Peyer's patch (tissue), 4 donors: ENCODE results near the gene STK39. TPM values are rescaled to one million over a fixed set of nuclear protein-coding genes. Genes with fewer than 3 reads are reported as not detected.

Source experiments
- DNase-seq, 3 donors: peaks; one replicate each; pipeline ENCODE4 v3.0.0-alpha.2; 2017 to 2019
- H3K27ac ChIP-seq, 4 donors: fragments of 200-600 bp; sonication (generic); one replicate each; pipeline ENCODE4 v1.5.1; 2016 to 2019
- H3K27me3 ChIP-seq, 2 donors: fragments of 200-600 bp; sonication (generic); one replicate each; pipeline ENCODE4 v1.5.1; 2019
- H3K36me3 ChIP-seq, 3 donors: fragments of 200-600 bp; sonication (generic); one replicate each; pipeline ENCODE4 v1.5.1; 2016 to 2019
- H3K4me1 ChIP-seq, 4 donors: fragments of 200-600 bp; sonication (generic); one replicate each; pipeline ENCODE4 v1.5.1; 2016 to 2019
- H3K4me3 ChIP-seq, 4 donors: fragments of 200-600 bp; sonication (generic); 1 replicate in 3 of 4; 2 replicates in 1 of 4; pipeline ENCODE4 v1.5.1; 2016 to 2019; ENCODE audit warnings: mild to moderate bottlenecking in 1 of 4
- H3K9me3 ChIP-seq, 4 donors: fragments of 200-600 bp; sonication (generic); one replicate each; pipeline ENCODE4 v1.5.1; 2016 to 2019; ENCODE audit warnings: mild to moderate bottlenecking in 1 of 4
- CTCF ChIP-seq, 6 experiments: fragments of 450-650 bp in 4 of 6; fragments of 200-600 bp in 2 of 6; sonication (generic) in 1 of 6; IDR thresholded peaks; one replicate each; pipeline ENCODE4 v1.5.1; 2017 to 2019; ENCODE audit warnings: antibody characterized with exemption in 6 of 6, mild to moderate bottlenecking in 3 of 6, moderate library complexity in 1 of 6
- POLR2A ChIP-seq, 2 donors: fragments of 450-650 bp; IDR thresholded peaks; one replicate each; pipeline ENCODE4 v1.5.1; 2017; ENCODE audit warnings: antibody characterized with exemption in 2 of 2, mild to moderate bottlenecking in 2 of 2, moderate library complexity in 2 of 2
- total RNA-seq, 4 donors: library from RNA; depleted of rRNA; stranded (reverse); fragments of >200 nt; gene quantifications; one replicate each; pipeline ENCODE4 v1.1.0, GENCODE V29; 2016

Gene STK39
- total RNA-seq, 4 donors from 2014 or later: 39.6 to 55.9 (median 51.0) TPM

DNA sequence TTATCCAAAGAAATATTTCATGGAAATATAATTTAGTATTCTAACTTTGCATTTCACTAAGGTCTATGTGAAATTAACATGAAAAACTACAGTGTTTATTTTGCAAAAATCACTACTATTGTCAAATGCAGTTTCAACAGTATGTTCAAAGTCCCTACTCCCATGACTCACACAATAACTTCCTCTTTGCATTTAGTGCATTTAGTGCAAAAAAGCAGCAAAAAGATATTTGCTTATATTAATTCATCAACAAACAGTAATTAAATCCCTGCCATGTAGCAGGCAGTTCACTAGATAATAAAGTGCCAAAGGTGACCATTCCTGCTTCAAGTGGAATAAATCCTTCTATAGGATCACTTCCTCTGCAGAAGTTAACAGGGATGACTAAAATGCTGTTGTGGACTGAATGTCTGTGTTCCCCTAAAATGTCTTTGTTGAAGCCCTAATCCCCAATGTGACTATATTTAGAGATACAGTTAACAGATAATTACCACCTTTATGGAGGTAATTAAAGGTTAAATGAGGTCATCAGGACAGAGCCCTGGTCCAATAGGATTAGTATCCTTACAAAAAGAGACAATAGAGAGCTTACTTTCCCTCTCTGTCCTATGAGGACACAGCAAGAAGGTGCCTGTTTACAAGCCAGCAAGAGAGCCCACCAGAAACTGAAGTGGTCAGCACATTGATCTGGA is 61.7 kb downstream of the STK39 start:
- Histone ChIP-seq H3K9me3 (no peaks in the 10 kb centered on the region), H3K27me3 (no peaks in the 10 kb centered on the region), H3K27ac (peak overlapping the region in 2 of 4 donors; percentile 15 to 18), H3K4me1 (peaks cover 0 to 52% (median 3%) of the 10 kb centered on the region in 4 donors), H3K36me3 (no peaks in the 10 kb centered on the region), H3K4me3 (no peak overlapping the region)
- TF ChIP-seq CTCF (IDR thresholded peaks at IDR 0.05): no peak
- no peak for TF ChIP-seq POLR2A (IDR thresholded peaks at IDR 0.05)
- DNase-seq: no peak

DNA sequence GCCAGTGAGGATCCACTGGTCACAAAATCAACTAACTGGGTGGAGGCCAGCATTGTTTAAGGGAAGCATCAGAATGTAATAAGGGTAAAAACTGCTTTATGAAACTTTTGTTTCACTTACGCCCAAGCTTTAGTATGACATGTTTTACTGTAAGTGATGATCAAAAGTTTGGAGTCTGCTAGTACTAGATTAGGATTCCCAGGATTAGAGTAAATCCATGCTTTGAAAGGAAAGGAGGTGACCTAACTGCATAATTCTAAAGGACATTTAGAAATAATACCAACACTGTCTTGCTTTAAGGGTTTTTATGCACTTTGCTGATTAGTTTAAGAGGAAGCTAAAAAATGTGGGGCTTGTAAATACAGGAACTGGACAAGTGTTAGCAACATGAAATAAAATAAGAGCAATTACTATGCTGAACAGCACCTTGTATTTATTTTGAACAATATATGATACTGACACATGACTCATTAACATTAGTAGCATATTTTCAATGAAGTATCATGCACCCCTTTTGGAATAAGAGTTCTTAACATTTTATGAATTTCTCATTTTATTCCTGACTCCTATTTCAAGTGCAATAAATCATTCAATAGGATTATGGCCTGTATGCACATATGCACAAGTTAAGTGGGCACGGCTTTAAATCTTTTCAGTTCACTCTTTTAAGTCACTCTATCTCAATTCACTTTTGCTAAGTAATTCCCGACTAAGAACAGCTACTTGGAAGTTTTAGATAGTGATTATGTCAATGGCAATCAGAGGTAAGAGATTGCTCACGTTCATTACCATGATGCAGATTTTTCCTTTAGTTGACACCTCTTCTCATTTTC is 62.5 kb downstream of the STK39 start:
- no peak overlapping the region for H3K27ac ChIP-seq

GRCh38 chr2:168183308-168183997 is 63.9 kb downstream of the STK39 start:
- peaks cover 0 to 40% (median 1%) of the 10 kb centered on the region in 4 donors for H3K4me1 ChIP-seq
- no peak overlapping the region for H3K27ac ChIP-seq
- H3K36me3 ChIP-seq: no peaks in the 10 kb centered on the region
- H3K9me3 ChIP-seq: no peaks in the 10 kb centered on the region
- no peak for DNase-seq
- TF ChIP-seq POLR2A (IDR thresholded peaks at IDR 0.05): no peak
- TF ChIP-seq CTCF (IDR thresholded peaks at IDR 0.05): no peak
- H3K4me3 ChIP-seq: no peak overlapping the region
- H3K27me3 ChIP-seq: no peaks in the 10 kb centered on the region

More for the DNA sequence above, 62.5 kb downstream of the STK39 start:
- no peak for DNase-seq
- no peaks in the 10 kb centered on the region for H3K27me3 ChIP-seq
- peaks cover 0 to 44% (median 1%) of the 10 kb centered on the region in 4 donors for H3K4me1 ChIP-seq
- no peaks in the 10 kb centered on the region for H3K36me3 ChIP-seq
- no peak overlapping the region for H3K4me3 ChIP-seq
- H3K9me3 ChIP-seq: no peaks in the 10 kb centered on the region
- TF ChIP-seq POLR2A (IDR thresholded peaks at IDR 0.05) (no peak), CTCF (IDR thresholded peaks at IDR 0.05) (no peak)

- Histone ChIP-seq H3K27ac (no peak overlapping the region), H3K27me3 (no peaks in the 10 kb centered on the region), H3K36me3 (no peaks in the 10 kb centered on the region), H3K4me1 (peaks cover 0 to 40% (median 1%) of the 10 kb centered on the region in 4 donors), H3K9me3 (no peaks in the 10 kb centered on the region), H3K4me3 (no peak overlapping the region)
- DNase-seq: no peak
- TF ChIP-seq CTCF (IDR thresholded peaks at IDR 0.05) (no peak), POLR2A (IDR thresholded peaks at IDR 0.05) (no peak)
Measured at GRCh38 chr2:168182550-168183249, 64.7 kb downstream of the STK39 start.

DNA sequence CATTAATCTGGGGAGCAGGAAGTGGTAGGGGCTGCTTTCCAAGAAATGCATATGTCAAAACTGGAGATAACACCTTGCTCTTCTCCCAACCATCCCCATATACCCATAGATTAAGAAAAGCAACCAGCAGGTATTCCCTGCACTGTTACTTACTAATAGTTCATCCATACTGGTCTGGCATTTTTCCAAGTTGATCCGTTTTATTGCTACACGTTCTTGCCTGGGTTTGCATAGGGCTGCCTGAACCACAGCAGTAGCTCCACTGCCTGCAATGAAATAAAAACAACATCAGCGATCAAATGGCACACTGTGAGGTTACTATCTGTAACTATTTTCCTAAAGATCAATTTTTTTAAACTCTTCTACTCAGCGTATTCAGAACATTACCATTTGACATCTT is 65.6 kb downstream of the STK39 start:
- no peaks in the 10 kb centered on the region for H3K9me3 ChIP-seq
- no peak overlapping the region for H3K27ac ChIP-seq
- no peaks in the 10 kb centered on the region for H3K36me3 ChIP-seq
- no peak for TF ChIP-seq CTCF (IDR thresholded peaks at IDR 0.05)
- no peak for TF ChIP-seq POLR2A (IDR thresholded peaks at IDR 0.05)
- DNase-seq: no peak
- H3K4me3 ChIP-seq: no peak overlapping the region
- H3K27me3 ChIP-seq: no peaks in the 10 kb centered on the region
- H3K4me1 ChIP-seq: peaks cover 0 to 37% (median 1%) of the 10 kb centered on the region in 4 donors
